A549 (cell line): ENCODE measurements around the gene FBXO24.
A peak's percentile ranks its signal among the peaks of the same experiment; 100 is the strongest.

Experiments used
- BCL3 ChIP-seq: fragments of >200 bp; sonication (Bioruptor Twin); formaldehyde crosslinking; IDR thresholded peaks from 3 replicates; pipeline ENCODE4 v1.6.1; 2016
- CBX2 ChIP-seq: fragments of 200-600 bp; sonication (generic); IDR thresholded peaks from 2 replicates; pipeline ENCODE4 v1.6.1; 2016; ENCODE audit warnings: low read depth, mild to moderate bottlenecking, borderline replicate concordance
- CEBPB ChIP-seq, 2 experiments: fragments of >200 bp in 1 of 2; sonication (Bioruptor Twin) in 1 of 2; formaldehyde crosslinking in 1 of 2; IDR thresholded peaks; 2 replicates each; pipeline ENCODE4 v1.6.1; 2012 to 2016
- CHD4 ChIP-seq: fragments of 200-600 bp; sonication (generic); IDR thresholded peaks from 2 replicates; pipeline ENCODE4 v1.6.1; 2016; ENCODE audit warnings: antibody characterized with exemption, mild to moderate bottlenecking, borderline replicate concordance
- CTCF ChIP-seq: fragments of >200 bp; sonication (Bioruptor Twin); formaldehyde crosslinking; IDR thresholded peaks from 3 replicates; pipeline ENCODE4 v1.5.1; 2016
- EHMT2 ChIP-seq: fragments of 200-600 bp; sonication (generic); IDR thresholded peaks from 2 replicates; pipeline ENCODE4 v1.6.1; 2016; ENCODE audit warnings: antibody characterized with exemption, low read depth, mild to moderate bottlenecking, moderate library complexity
- EP300 ChIP-seq, 2 experiments: fragments of >200 bp; sonication (Bioruptor Twin); formaldehyde crosslinking; IDR thresholded peaks; 2 replicates in 1 of 2; 3 replicates in 1 of 2; pipeline ENCODE4 v1.6.1; 2016 to 2017
- POLR2A ChIP-seq: IDR thresholded peaks from 2 replicates; pipeline ENCODE4 v1.6.1; 2012; ENCODE audit warnings: mild to moderate bottlenecking, low read length
- POLR2AphosphoS2 ChIP-seq: conservative IDR thresholded peaks from 2 replicates; pipeline ENCODE4 v1.6.1; 2012; ENCODE audit warnings: low read length, improper control_type of control experiment, inconsistent platforms
- RFX5 ChIP-seq: fragments of 450-650 bp; IDR thresholded peaks from 2 replicates; pipeline ENCODE4 v1.7.1; 2014; ENCODE audit warnings: antibody characterized with exemption, mild to moderate bottlenecking, moderate library complexity
- USF2 ChIP-seq: fragments of 450-650 bp; IDR thresholded peaks from 2 replicates; pipeline ENCODE4 v1.6.1; 2014; ENCODE audit warnings: antibody characterized with exemption
- TF ChIP-seq, protein P1 (sequence below): fragments of 200-600 bp; sonication (generic); IDR thresholded peaks from 2 replicates; pipeline ENCODE4 v1.6.1; 2016; ENCODE audit warnings: antibody characterized with exemption, mild to moderate bottlenecking, moderate library complexity
- TF ChIP-seq, protein P2 (sequence below): IDR thresholded peaks from 2 replicates; pipeline ENCODE4 v1.6.1; 2012

DNA sequence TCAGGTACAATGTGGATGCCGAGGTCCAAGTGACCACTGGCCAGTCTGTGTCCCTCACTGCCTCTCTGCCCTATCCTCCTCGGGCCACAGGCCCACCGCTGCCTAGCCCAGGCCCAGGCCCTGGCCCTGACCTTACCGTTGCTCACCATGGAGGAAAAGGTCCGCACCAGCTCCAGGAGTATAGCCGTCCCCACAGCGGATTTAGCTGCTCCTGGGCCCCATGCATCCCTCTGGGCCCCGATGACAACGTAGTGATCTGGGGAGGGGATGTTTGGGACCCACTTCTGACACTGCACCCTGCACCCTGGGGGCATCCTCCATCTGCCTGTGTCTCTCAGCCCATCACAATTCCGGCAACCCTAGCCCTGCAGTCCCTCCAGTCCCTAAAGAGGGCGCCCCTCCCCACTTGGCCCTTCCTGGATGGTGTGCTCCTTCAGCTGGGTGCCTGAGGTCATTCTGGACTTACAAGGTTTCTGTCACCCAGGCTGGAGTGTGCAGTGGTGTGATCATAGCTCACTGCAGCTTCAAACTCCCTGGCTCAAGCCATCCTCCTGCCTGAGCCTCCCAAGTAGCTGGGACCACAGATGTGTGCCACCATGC, 43.1 kb downstream of the FBXO24 start:
- no peak for TF ChIP-seq POLR2A
- TF ChIP-seq CHD4 = no peak
- TF ChIP-seq CEBPB (IDR thresholded peaks at IDR 0.05) = no peak
- TF ChIP-seq, protein P1, sequence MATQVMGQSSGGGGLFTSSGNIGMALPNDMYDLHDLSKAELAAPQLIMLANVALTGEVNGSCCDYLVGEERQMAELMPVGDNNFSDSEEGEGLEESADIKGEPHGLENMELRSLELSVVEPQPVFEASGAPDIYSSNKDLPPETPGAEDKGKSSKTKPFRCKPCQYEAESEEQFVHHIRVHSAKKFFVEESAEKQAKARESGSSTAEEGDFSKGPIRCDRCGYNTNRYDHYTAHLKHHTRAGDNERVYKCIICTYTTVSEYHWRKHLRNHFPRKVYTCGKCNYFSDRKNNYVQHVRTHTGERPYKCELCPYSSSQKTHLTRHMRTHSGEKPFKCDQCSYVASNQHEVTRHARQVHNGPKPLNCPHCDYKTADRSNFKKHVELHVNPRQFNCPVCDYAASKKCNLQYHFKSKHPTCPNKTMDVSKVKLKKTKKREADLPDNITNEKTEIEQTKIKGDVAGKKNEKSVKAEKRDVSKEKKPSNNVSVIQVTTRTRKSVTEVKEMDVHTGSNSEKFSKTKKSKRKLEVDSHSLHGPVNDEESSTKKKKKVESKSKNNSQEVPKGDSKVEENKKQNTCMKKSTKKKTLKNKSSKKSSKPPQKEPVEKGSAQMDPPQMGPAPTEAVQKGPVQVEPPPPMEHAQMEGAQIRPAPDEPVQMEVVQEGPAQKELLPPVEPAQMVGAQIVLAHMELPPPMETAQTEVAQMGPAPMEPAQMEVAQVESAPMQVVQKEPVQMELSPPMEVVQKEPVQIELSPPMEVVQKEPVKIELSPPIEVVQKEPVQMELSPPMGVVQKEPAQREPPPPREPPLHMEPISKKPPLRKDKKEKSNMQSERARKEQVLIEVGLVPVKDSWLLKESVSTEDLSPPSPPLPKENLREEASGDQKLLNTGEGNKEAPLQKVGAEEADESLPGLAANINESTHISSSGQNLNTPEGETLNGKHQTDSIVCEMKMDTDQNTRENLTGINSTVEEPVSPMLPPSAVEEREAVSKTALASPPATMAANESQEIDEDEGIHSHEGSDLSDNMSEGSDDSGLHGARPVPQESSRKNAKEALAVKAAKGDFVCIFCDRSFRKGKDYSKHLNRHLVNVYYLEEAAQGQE = no peak
- no peak for TF ChIP-seq CBX2
- peak; percentile 27; the same call in 1 of the 3 replicates for TF ChIP-seq CTCF
- TF ChIP-seq EHMT2 = no peak
- TF ChIP-seq USF2 = no peak
- no peak for TF ChIP-seq EP300 (IDR thresholded peaks at IDR 0.05)
- TF ChIP-seq, protein P2, sequence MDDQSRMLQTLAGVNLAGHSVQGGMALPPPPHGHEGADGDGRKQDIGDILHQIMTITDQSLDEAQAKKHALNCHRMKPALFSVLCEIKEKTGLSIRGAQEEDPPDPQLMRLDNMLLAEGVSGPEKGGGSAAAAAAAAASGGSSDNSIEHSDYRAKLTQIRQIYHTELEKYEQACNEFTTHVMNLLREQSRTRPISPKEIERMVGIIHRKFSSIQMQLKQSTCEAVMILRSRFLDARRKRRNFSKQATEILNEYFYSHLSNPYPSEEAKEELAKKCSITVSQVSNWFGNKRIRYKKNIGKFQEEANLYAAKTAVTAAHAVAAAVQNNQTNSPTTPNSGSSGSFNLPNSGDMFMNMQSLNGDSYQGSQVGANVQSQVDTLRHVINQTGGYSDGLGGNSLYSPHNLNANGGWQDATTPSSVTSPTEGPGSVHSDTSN = no peak
- no peak for TF ChIP-seq RFX5
- no peak for TF ChIP-seq POLR2AphosphoS2
- TF ChIP-seq BCL3 = no peak
